Spleen (tissue), 7 donors: ENCODE results near the gene TMEM117.

Source experiments
- CTCF ChIP-seq, 11 experiments: fragments of 200-600 bp in 7 of 11; fragments of 450-650 bp in 4 of 11; sonication (generic) in 4 of 11; IDR thresholded peaks in 8 of 11; conservative IDR thresholded peaks in 3 of 11; 1 replicate in 7 of 11; 2 replicates in 4 of 11; pipeline versions ENCODE4 v1.4.0 to v1.8.0; 2016 to 2021; ENCODE audit warnings: antibody characterized with exemption in 11 of 11, inconsistent platforms in 4 of 11, mild to moderate bottlenecking in 1 of 11
- POLR2A ChIP-seq, 3 donors: fragments of 450-650 bp; IDR thresholded peaks; one replicate each; pipeline ENCODE4 v1.5.1; 2017; ENCODE audit warnings: antibody characterized with exemption in 3 of 3, mild to moderate bottlenecking in 1 of 3
- POLR2AphosphoS5 ChIP-seq, 3 donors: sonication (generic); formaldehyde crosslinking; IDR thresholded peaks; one replicate each; pipeline ENCODE4 v1.5.1; 2017; ENCODE audit warnings: antibody characterized with exemption in 3 of 3
- donor health status: DM: no; HTN: no; CAD: no; lungs with moderate emphysema.
- donor health status: DM: no; HTN: no; CAD: no.
- donor health status: DM: no; HTN: no; CAD: no.

- TF ChIP-seq POLR2A (IDR thresholded peaks at IDR 0.05) = no peak
- TF ChIP-seq CTCF (IDR thresholded peaks at IDR 0.05 in 8 of 11, conservative IDR thresholded peaks at IDR 0.05 in 3 of 11) = no peak
- no peak for TF ChIP-seq POLR2AphosphoS5 (IDR thresholded peaks at IDR 0.05)
Observed at GRCh38 chr12:44029194-44029593, 193.3 kb downstream of the TMEM117 start.
